ENCODE data around the gene GPR108. TPM values are rescaled to one million over a fixed set of nuclear protein-coding genes. Genes with fewer than 3 reads are reported as not detected.
"Not testable (repeated sequence)": the region's sequence is repeated elsewhere in the genome, so short reads cannot be mapped to it uniquely, and the experiment has no call there.

GPR108 gene
- 100 to 1,000 TPM in 1 of 3 donors, 10 to 100 TPM in 2; 74.8 to 115 (median 89.2) TPM for total RNA-seq
- long read RNA-seq, donor 1, transcript GPR108-201 (18 exons, 2,057 nt) = major isoform, 94 of 142 reads
- long read RNA-seq, donor 1, transcript GPR108-202 (18 exons, 2,009 nt) = minor isoform, 13 of 142 reads
- long read RNA-seq, donor 1, partial matches to known transcripts = 7 of 142 reads
- long read RNA-seq, donor 1, other reads (novel, unspliced or antisense) = 28 of 142 reads
- long read RNA-seq, donor 2, transcript GPR108-201 (18 exons, 2,057 nt) = major isoform, 75 of 90 reads
- long read RNA-seq, donor 2, partial matches to known transcripts = 2 of 90 reads
- long read RNA-seq, donor 2, other reads (novel, unspliced or antisense) = 13 of 90 reads

GRCh38 chr19:6737284-6737872, at the start of gene GPR108:
Gene GPR108 (minus strand): TSS chr19:6737580. CDS start chr19:6737576, 4 bp downstream.
- Histone ChIP-seq H3K9me3 (no peaks in the 10 kb centered on the region), H3K36me3 (ENCODE audit: low read depth) (no peaks in the 10 kb centered on the region), H3K4me3 (peak within 1 kb of the TSS; percentile 85), H3K4me1 (ENCODE audit: low read depth) (peaks cover 30% of the 10 kb centered on the region)
- no peak for TF ChIP-seq CTCF (IDR thresholded peaks at IDR 0.05)
- intact Hi-C loops (cut with DNase I, micrococcal nuclease) = no loop called here
- peak; percentile 73 for ATAC-seq
- peak; percentile 99 to 100 (median 99) for DNase-seq

- H3K4me3 ChIP-seq = no peak overlapping the region
- no peaks in the 10 kb centered on the region for H3K36me3 ChIP-seq (ENCODE audit: low read depth)
- H3K9me3 ChIP-seq = no peaks in the 10 kb centered on the region
- intact Hi-C loops (cut with DNase I, micrococcal nuclease) = no loop called here
- ATAC-seq (no peak), DNase-seq (no peak)
- H3K4me1 ChIP-seq (ENCODE audit: low read depth) = no peaks in the 10 kb centered on the region
- TF ChIP-seq CTCF (IDR thresholded peaks at IDR 0.05) = no peak
Measured at GRCh38 chr19:6779206-6779605, 41.8 kb upstream of the GPR108 start.

- no peak for TF ChIP-seq CTCF (IDR thresholded peaks at IDR 0.05)
- no peak for DNase-seq
- H3K4me3 ChIP-seq = no peak overlapping the region
- intact Hi-C loops (cut with DNase I, micrococcal nuclease) = no loop called here
- H3K4me1 ChIP-seq (ENCODE audit: low read depth) = no peaks in the 10 kb centered on the region
- H3K36me3 ChIP-seq (ENCODE audit: low read depth) = no peaks in the 10 kb centered on the region
- no peak for ATAC-seq
- no peaks in the 10 kb centered on the region for H3K9me3 ChIP-seq
Measured at GRCh38 chr19:6778386-6778785, 41.0 kb upstream of the GPR108 start.

- no peaks in the 10 kb centered on the region for H3K9me3 ChIP-seq
- H3K36me3 ChIP-seq (ENCODE audit: low read depth) = no peaks in the 10 kb centered on the region
- intact Hi-C loops (cut with DNase I, micrococcal nuclease) = no loop called here
- no peak for ATAC-seq
- no peak for TF ChIP-seq CTCF (IDR thresholded peaks at IDR 0.05)
- no peaks in the 10 kb centered on the region for H3K4me1 ChIP-seq (ENCODE audit: low read depth)
- H3K4me3 ChIP-seq = no peak overlapping the region
- no peak for DNase-seq
Measured at GRCh38 chr19:6777434-6777833, 40.1 kb upstream of the GPR108 start.

- Histone ChIP-seq H3K4me3 (no peak overlapping the region), H3K4me1 (ENCODE audit: low read depth) (no peaks in the 10 kb centered on the region), H3K9me3 (no peaks in the 10 kb centered on the region), H3K36me3 (ENCODE audit: low read depth) (no peaks in the 10 kb centered on the region)
- no peak for ATAC-seq
- TF ChIP-seq CTCF (IDR thresholded peaks at IDR 0.05) = no peak
- intact Hi-C loops (cut with DNase I, micrococcal nuclease) = no loop called here
- no peak for DNase-seq
Measured at GRCh38 chr19:6776999-6777398, 39.6 kb upstream of the GPR108 start.

GRCh38 chr19:6776045-6776444, 38.7 kb upstream of the GPR108 start:
- intact Hi-C loops (cut with DNase I, micrococcal nuclease); H3K9me3 ChIP-seq; ATAC-seq; H3K4me3 ChIP-seq; H3K4me1 ChIP-seq (ENCODE audit: low read depth); H3K36me3 ChIP-seq (ENCODE audit: low read depth); DNase-seq: not testable (repeated sequence)

Data from mucosa of descending colon (tissue), 3 donors.